Liver (tissue), 9 donors: ENCODE measurements around the gene LIN9. TPM values are rescaled to one million over a fixed set of nuclear protein-coding genes. Genes with fewer than 3 reads are reported as not detected.

ENCODE experiments used
- DNase-seq: peaks from one replicate; pipeline ENCODE4 v3.0.0-alpha.2; 2017; ENCODE audit warnings: low spot score
- H3K27ac ChIP-seq, 2 donors: one replicate each; pipeline ENCODE4 v1.7.0; 2013; ENCODE audit warnings: inconsistent platforms in 2 of 2, low read length in 2 of 2, control low read depth in 1 of 2, low read depth in 1 of 2, mild to moderate bottlenecking in 1 of 2
- H3K27me3 ChIP-seq, 4 donors: one replicate each; pipeline versions ENCODE4 v1.6.1 to v1.7.0; 2013; ENCODE audit warnings: low read length in 3 of 4, inconsistent platforms in 1 of 4, mild to moderate bottlenecking in 1 of 4, moderate library complexity in 1 of 4; ENCODE audit not compliant: control insufficient read depth in 4 of 4, insufficient read depth in 4 of 4
- H3K36me3 ChIP-seq, 4 donors: one replicate each; pipeline versions ENCODE4 v1.6.1 to v1.7.0; 2013; ENCODE audit warnings: low read length in 3 of 4, mild to moderate bottlenecking in 3 of 4, low read depth in 1 of 4, moderate library complexity in 1 of 4; ENCODE audit not compliant: control insufficient read depth in 4 of 4, insufficient read depth in 3 of 4
- H3K4me1 ChIP-seq, 4 donors: one replicate each; pipeline versions ENCODE4 v1.6.1 to v1.7.0; 2013; ENCODE audit warnings: low read length in 3 of 4, mild to moderate bottlenecking in 3 of 4, moderate library complexity in 1 of 4; ENCODE audit not compliant: control insufficient read depth in 4 of 4, insufficient read depth in 4 of 4
- H3K4me3 ChIP-seq, 3 donors: one replicate each; pipeline versions ENCODE4 v1.6.1 to v1.7.0; 2013; ENCODE audit warnings: low read length in 3 of 3, control low read depth in 1 of 3, low read depth in 1 of 3, mild to moderate bottlenecking in 1 of 3
- H3K9ac ChIP-seq, 2 donors: one replicate each; pipeline ENCODE4 v1.7.0; 2013; ENCODE audit warnings: low read length in 2 of 2, mild to moderate bottlenecking in 2 of 2, moderate library complexity in 2 of 2, control low read depth in 1 of 2, low read depth in 1 of 2
- H3K9me3 ChIP-seq, 4 donors: one replicate each; pipeline versions ENCODE4 v1.6.1 to v1.7.0; 2013; ENCODE audit warnings: low read length in 3 of 4; ENCODE audit not compliant: control insufficient read depth in 4 of 4
- EGR1 ChIP-seq, 2 donors: IDR thresholded peaks; 2 replicates each; pipeline ENCODE4 v1.6.1; 2016 to 2018; ENCODE audit warnings: antibody characterized with exemption in 2 of 2, low read depth in 2 of 2
- FOXA1 ChIP-seq: IDR thresholded peaks from 2 replicates; pipeline ENCODE4 v1.6.1; 2016; ENCODE audit warnings: antibody characterized with exemption
- FOXA2 ChIP-seq: IDR thresholded peaks from 2 replicates; pipeline ENCODE4 v1.6.1; 2016; ENCODE audit warnings: antibody characterized with exemption
- GABPA ChIP-seq, 2 donors: IDR thresholded peaks in 1 of 2; conservative IDR thresholded peaks in 1 of 2; 2 replicates each; pipeline ENCODE4 v1.6.1; 2016; ENCODE audit warnings: antibody characterized with exemption in 2 of 2, mild to moderate bottlenecking in 1 of 2, moderate library complexity in 1 of 2
- HNF4A ChIP-seq, 2 donors: conservative IDR thresholded peaks; 2 replicates each; pipeline ENCODE4 v1.6.1; 2016; ENCODE audit warnings: antibody characterized with exemption in 2 of 2, mild to moderate bottlenecking in 2 of 2
- HNF4G ChIP-seq: IDR thresholded peaks from 2 replicates; pipeline ENCODE4 v1.6.1; 2016; ENCODE audit warnings: antibody characterized with exemption
- JUND ChIP-seq, 2 donors: IDR thresholded peaks; 2 replicates each; pipeline ENCODE4 v1.6.1; 2016; ENCODE audit warnings: antibody characterized with exemption in 2 of 2
- NR2F2 ChIP-seq: IDR thresholded peaks from 2 replicates; pipeline ENCODE4 v1.6.1; 2016; ENCODE audit warnings: antibody characterized with exemption
- RAD21 ChIP-seq, 2 donors: IDR thresholded peaks; 2 replicates each; pipeline ENCODE4 v1.6.1; 2016; ENCODE audit warnings: antibody characterized with exemption in 2 of 2, mild to moderate bottlenecking in 2 of 2
- RXRA ChIP-seq, 2 donors: IDR thresholded peaks; 2 replicates each; pipeline ENCODE4 v1.6.1; 2017 to 2018; ENCODE audit warnings: antibody characterized with exemption in 2 of 2, mild to moderate bottlenecking in 1 of 2
- SP1 ChIP-seq: IDR thresholded peaks from 2 replicates; pipeline ENCODE4 v1.6.1; 2018; ENCODE audit warnings: antibody characterized with exemption, mild to moderate bottlenecking
- TAF1 ChIP-seq: conservative IDR thresholded peaks from 2 replicates; pipeline ENCODE4 v1.6.1; 2016; ENCODE audit warnings: antibody characterized with exemption, mild to moderate bottlenecking
- YY1 ChIP-seq: IDR thresholded peaks from 2 replicates; pipeline ENCODE4 v1.6.1; 2016; ENCODE audit warnings: antibody characterized with exemption, mild to moderate bottlenecking
- WGBS: extraction: QIAGEN DNeasy Blood & Tissue Kit; methylation state at CpG from one replicate; pipeline ENCODE4 v1.1.7; 2013; 5-methylcytosine and 5-hydroxymethylcytosine counted together
- polyA plus RNA-seq, 2 donors: library from polyadenylated mRNA; stranded (reverse) in 1 of 2; unstranded in 1 of 2; fragments of 200-250 nt in 1 of 2; fragments of >200 nt in 1 of 2; fragmentation: Nextera tagmentation in 1 of 2; extraction: Ambion mirVana in 1 of 2; gene quantifications; one replicate each; pipeline versions ENCODE4 v1.2.1 to v1.2.3, GENCODE V29; 2013 to 2015
- total RNA-seq, 2 donors: library from RNA; depleted of rRNA; stranded (reverse); fragments of >200 nt; gene quantifications; one replicate each; pipeline ENCODE4 v1.2.3, GENCODE V29; 2014
- TF ChIP-seq, protein P1 (sequence below): fragments of 150-350 bp; IDR thresholded peaks from 2 replicates; pipeline ENCODE4 v1.5.1; 2017; ENCODE audit warnings: improper control_type of control experiment, low read depth, low read length; ENCODE audit not compliant: missing input control
- TF ChIP-seq, protein P2 (sequence below): IDR thresholded peaks from 2 replicates; pipeline ENCODE4 v1.6.1; 2016; ENCODE audit warnings: antibody characterized with exemption
- TF ChIP-seq, protein P3 (sequence below): IDR thresholded peaks from 2 replicates; pipeline ENCODE4 v1.6.1; 2016; ENCODE audit warnings: antibody characterized with exemption
- TF ChIP-seq, protein P4 (sequence below): IDR thresholded peaks from 2 replicates; pipeline ENCODE4 v1.6.1; 2016; ENCODE audit warnings: antibody characterized with exemption, mild to moderate bottlenecking
- TF ChIP-seq, protein P5 (sequence below): IDR thresholded peaks from 2 replicates; pipeline ENCODE4 v1.6.1; 2016; ENCODE audit warnings: antibody characterized with exemption
- donor health status: healthy.
- donor health status: healthy.
- donor health status: healthy.
- donor health status: healthy.
- donor health status: healthy.

The LIN9 gene
- total and polyA plus RNA-seq, 4 donors, result 0.50 to 7.9 (median 1.00) TPM

DNA sequence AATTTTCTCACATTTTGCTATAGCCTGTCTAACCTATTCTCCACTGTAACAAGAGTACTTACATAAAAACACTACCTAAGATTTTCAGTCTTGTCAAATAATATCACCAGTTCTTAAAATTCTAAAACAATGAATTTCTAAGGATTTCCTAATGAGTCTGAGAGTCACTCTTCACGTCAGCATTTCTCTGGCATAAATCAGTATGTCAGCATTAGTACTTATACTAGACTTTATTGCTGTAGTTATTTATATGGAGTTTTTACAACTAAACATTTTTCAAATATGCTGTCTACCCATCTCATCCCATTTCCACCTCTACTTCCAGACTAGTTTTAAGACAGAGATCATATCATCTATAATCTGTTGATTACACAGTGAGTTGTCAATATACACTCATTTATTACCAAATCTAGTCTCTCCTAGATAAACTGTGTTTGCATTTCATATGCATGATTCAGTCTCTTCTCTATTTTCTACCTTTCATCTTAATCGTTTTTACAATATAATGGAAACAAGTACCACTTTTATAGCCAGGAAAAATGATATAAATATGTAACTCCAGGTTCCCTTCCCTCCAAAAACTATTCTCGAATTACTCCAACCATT is 32.8 kb downstream of the LIN9 start:
- 95% methylated on average over 3 of the region's 3 CpGs for WGBS
- Histone ChIP-seq H3K9ac (no peak overlapping the region), H3K27ac (no peak overlapping the region), H3K4me1 (no peaks in the 10 kb centered on the region), H3K9me3 (no peaks in the 10 kb centered on the region), H3K27me3 (no peaks in the 10 kb centered on the region), H3K4me3 (no peak overlapping the region), H3K36me3 (no peaks in the 10 kb centered on the region)
- TF ChIP-seq SP1 (no peak), TAF1 (no peak), EGR1 (IDR thresholded peaks at IDR 0.05; ENCODE audit: low read depth in 2 of 2) (no peak), HNF4G (no peak), HNF4A (conservative IDR thresholded peaks at IDR 0.05) (no peak), FOXA2 (no peak), RXRA (IDR thresholded peaks at IDR 0.05) (no peak), GABPA (IDR thresholded peaks at IDR 0.05 in 1 of 2, conservative IDR thresholded peaks at IDR 0.05 in 1 of 2) (no peak), NR2F2 (no peak), FOXA1 (no peak), RAD21 (IDR thresholded peaks at IDR 0.05) (no peak)
- TF ChIP-seq, protein P1, sequence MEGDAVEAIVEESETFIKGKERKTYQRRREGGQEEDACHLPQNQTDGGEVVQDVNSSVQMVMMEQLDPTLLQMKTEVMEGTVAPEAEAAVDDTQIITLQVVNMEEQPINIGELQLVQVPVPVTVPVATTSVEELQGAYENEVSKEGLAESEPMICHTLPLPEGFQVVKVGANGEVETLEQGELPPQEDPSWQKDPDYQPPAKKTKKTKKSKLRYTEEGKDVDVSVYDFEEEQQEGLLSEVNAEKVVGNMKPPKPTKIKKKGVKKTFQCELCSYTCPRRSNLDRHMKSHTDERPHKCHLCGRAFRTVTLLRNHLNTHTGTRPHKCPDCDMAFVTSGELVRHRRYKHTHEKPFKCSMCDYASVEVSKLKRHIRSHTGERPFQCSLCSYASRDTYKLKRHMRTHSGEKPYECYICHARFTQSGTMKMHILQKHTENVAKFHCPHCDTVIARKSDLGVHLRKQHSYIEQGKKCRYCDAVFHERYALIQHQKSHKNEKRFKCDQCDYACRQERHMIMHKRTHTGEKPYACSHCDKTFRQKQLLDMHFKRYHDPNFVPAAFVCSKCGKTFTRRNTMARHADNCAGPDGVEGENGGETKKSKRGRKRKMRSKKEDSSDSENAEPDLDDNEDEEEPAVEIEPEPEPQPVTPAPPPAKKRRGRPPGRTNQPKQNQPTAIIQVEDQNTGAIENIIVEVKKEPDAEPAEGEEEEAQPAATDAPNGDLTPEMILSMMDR, result no peak
- TF ChIP-seq, protein P2, sequence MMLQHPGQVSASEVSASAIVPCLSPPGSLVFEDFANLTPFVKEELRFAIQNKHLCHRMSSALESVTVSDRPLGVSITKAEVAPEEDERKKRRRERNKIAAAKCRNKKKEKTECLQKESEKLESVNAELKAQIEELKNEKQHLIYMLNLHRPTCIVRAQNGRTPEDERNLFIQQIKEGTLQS, result no peak
- TF ChIP-seq, protein P3, sequence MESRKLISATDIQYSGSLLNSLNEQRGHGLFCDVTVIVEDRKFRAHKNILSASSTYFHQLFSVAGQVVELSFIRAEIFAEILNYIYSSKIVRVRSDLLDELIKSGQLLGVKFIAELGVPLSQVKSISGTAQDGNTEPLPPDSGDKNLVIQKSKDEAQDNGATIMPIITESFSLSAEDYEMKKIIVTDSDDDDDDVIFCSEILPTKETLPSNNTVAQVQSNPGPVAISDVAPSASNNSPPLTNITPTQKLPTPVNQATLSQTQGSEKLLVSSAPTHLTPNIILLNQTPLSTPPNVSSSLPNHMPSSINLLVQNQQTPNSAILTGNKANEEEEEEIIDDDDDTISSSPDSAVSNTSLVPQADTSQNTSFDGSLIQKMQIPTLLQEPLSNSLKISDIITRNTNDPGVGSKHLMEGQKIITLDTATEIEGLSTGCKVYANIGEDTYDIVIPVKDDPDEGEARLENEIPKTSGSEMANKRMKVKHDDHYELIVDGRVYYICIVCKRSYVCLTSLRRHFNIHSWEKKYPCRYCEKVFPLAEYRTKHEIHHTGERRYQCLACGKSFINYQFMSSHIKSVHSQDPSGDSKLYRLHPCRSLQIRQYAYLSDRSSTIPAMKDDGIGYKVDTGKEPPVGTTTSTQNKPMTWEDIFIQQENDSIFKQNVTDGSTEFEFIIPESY, result no peak
- TF ChIP-seq, protein P4, sequence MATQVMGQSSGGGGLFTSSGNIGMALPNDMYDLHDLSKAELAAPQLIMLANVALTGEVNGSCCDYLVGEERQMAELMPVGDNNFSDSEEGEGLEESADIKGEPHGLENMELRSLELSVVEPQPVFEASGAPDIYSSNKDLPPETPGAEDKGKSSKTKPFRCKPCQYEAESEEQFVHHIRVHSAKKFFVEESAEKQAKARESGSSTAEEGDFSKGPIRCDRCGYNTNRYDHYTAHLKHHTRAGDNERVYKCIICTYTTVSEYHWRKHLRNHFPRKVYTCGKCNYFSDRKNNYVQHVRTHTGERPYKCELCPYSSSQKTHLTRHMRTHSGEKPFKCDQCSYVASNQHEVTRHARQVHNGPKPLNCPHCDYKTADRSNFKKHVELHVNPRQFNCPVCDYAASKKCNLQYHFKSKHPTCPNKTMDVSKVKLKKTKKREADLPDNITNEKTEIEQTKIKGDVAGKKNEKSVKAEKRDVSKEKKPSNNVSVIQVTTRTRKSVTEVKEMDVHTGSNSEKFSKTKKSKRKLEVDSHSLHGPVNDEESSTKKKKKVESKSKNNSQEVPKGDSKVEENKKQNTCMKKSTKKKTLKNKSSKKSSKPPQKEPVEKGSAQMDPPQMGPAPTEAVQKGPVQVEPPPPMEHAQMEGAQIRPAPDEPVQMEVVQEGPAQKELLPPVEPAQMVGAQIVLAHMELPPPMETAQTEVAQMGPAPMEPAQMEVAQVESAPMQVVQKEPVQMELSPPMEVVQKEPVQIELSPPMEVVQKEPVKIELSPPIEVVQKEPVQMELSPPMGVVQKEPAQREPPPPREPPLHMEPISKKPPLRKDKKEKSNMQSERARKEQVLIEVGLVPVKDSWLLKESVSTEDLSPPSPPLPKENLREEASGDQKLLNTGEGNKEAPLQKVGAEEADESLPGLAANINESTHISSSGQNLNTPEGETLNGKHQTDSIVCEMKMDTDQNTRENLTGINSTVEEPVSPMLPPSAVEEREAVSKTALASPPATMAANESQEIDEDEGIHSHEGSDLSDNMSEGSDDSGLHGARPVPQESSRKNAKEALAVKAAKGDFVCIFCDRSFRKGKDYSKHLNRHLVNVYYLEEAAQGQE, result no peak
- no peak for DNase-seq

DNA sequence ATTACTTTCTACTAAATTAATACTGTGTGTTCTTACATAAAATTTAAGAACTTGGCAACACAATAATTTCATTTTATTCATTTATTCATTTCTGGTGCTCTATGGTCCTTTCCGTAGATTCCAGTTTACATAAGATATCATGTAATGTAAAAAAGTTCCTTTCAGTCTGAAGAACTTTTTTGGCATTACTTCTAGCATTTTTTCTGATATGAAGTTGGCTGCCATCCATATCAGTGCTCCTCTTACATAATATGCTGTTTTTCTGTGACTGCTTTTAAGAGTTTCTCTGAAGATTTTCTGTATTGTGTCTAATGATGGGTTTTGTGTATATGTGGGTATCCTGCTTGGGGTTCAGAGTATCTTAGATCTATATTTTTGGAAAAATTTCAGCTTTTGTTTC is 34.8 kb downstream of the LIN9 start:
- Histone ChIP-seq H3K27ac (no peak overlapping the region), H3K36me3 (no peaks in the 10 kb centered on the region), H3K27me3 (no peaks in the 10 kb centered on the region), H3K9me3 (no peaks in the 10 kb centered on the region), H3K9ac (no peak overlapping the region), H3K4me3 (no peak overlapping the region), H3K4me1 (no peaks in the 10 kb centered on the region)
- 82% methylated on average over 1 of the region's 1 CpG for WGBS
- no peak for DNase-seq
- TF ChIP-seq, protein P1, result no peak
- TF ChIP-seq HNF4G (no peak), NR2F2 (no peak), HNF4A (conservative IDR thresholded peaks at IDR 0.05) (no peak), GABPA (IDR thresholded peaks at IDR 0.05 in 1 of 2, conservative IDR thresholded peaks at IDR 0.05 in 1 of 2) (no peak), FOXA1 (no peak), SP1 (no peak), YY1 (no peak), EGR1 (IDR thresholded peaks at IDR 0.05; ENCODE audit: low read depth in 2 of 2) (no peak), TAF1 (no peak), FOXA2 (no peak), RAD21 (IDR thresholded peaks at IDR 0.05) (no peak), RXRA (IDR thresholded peaks at IDR 0.05) (no peak), JUND (IDR thresholded peaks at IDR 0.05) (no peak)
- TF ChIP-seq, protein P5, sequence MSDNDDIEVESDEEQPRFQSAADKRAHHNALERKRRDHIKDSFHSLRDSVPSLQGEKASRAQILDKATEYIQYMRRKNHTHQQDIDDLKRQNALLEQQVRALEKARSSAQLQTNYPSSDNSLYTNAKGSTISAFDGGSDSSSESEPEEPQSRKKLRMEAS, result no peak
- TF ChIP-seq, protein P3, result no peak
- TF ChIP-seq, protein P2, result no peak
